HepG2 (cell line): ENCODE results near the gene CCN2. TPM values are rescaled to one million over a fixed set of nuclear protein-coding genes. Genes with fewer than 3 reads are reported as not detected.

ENCODE experiments used
- DRAP1 ChIP-seq: IDR thresholded peaks from 2 replicates; pipeline ENCODE4 v1.6.1; 2016; ENCODE audit warnings: missing genetic modification reagents, missing compliant biosample characterization
- GATAD2A ChIP-seq: IDR thresholded peaks from 2 replicates; pipeline ENCODE4 v1.6.1; 2016
- GFI1 ChIP-seq: sonication (generic); formaldehyde crosslinking; IDR thresholded peaks from 2 replicates; pipeline ENCODE4 v1.5.0; 2020; ENCODE audit warnings: missing genetic modification reagents, mild to moderate bottlenecking, borderline replicate concordance
- GMEB1 ChIP-seq: sonication (generic); formaldehyde crosslinking; IDR thresholded peaks from 2 replicates; pipeline ENCODE4 v1.5.1; 2020; ENCODE audit warnings: missing genetic modification reagents, mild to moderate bottlenecking, borderline replicate concordance
- HDAC6 ChIP-seq: fragments of 200-600 bp; sonication (generic); IDR thresholded peaks from 2 replicates; pipeline ENCODE4 v1.7.0; 2017; ENCODE audit warnings: mild to moderate bottlenecking, antibody characterized with exemption, low read length, low read depth
- HHEX ChIP-seq: IDR thresholded peaks from 2 replicates; pipeline ENCODE4 v1.6.1; 2016; ENCODE audit warnings: control low read depth
- HNRNPH1 ChIP-seq: fragments of 200-400 bp; formaldehyde crosslinking; optimal IDR thresholded peaks from 2 replicates; pipeline ENCODE3; 2017; ENCODE audit warnings: mild to moderate bottlenecking, low read depth, low read length
- HOMEZ ChIP-seq: IDR thresholded peaks from 2 replicates; pipeline ENCODE4 v1.6.1; 2016; ENCODE audit warnings: low read depth
- HOXA3 ChIP-seq: sonication (generic); formaldehyde crosslinking; IDR thresholded peaks from 2 replicates; pipeline ENCODE4 v1.5.0; 2020; ENCODE audit warnings: missing genetic modification reagents
- KAT8 ChIP-seq: IDR thresholded peaks from 2 replicates; pipeline ENCODE4 v1.6.1; 2016; ENCODE audit warnings: missing genetic modification reagents, missing compliant biosample characterization
- LBX2 ChIP-seq: sonication (generic); formaldehyde crosslinking; IDR thresholded peaks from 2 replicates; pipeline ENCODE4 v1.5.0; 2020; ENCODE audit warnings: missing genetic modification reagents, mild to moderate bottlenecking, borderline replicate concordance
- MIXL1 ChIP-seq: IDR thresholded peaks from 2 replicates; pipeline ENCODE4 v1.6.1; 2016
- NFATC3 ChIP-seq: sonication (generic); formaldehyde crosslinking; IDR thresholded peaks from 2 replicates; pipeline ENCODE4 v1.5.1; 2020; ENCODE audit warnings: mild to moderate bottlenecking, missing genetic modification reagents
- RAD21 ChIP-seq: fragments of 450-650 bp; formaldehyde crosslinking; IDR thresholded peaks from 2 replicates; pipeline ENCODE4 v1.5.0; 2020; ENCODE audit warnings: mild to moderate bottlenecking
- REPIN1 ChIP-seq: sonication (generic); formaldehyde crosslinking; IDR thresholded peaks from 2 replicates; pipeline ENCODE4 v1.8.0; 2022; ENCODE audit warnings: missing genetic modification reagents, low read depth, mild to moderate bottlenecking, borderline replicate concordance
- SALL1 ChIP-seq: sonication (generic); formaldehyde crosslinking; IDR thresholded peaks from 2 replicates; pipeline ENCODE4 v1.8.0; 2022; ENCODE audit warnings: mild to moderate bottlenecking, missing genetic modification reagents
- SOX6 ChIP-seq, 2 experiments: fragments of 450-650 bp in 1 of 2; sonication (generic) in 1 of 2; formaldehyde crosslinking in 1 of 2; IDR thresholded peaks; 2 replicates each; pipeline versions ENCODE4 v1.4.0 to v1.6.1; 2017 to 2020; ENCODE audit warnings: antibody characterized with exemption in 1 of 2, mild to moderate bottlenecking in 1 of 2, missing genetic modification reagents in 1 of 2
- SP4 ChIP-seq: sonication (generic); formaldehyde crosslinking; IDR thresholded peaks from 2 replicates; pipeline ENCODE4 v1.8.1; 2023; ENCODE audit warnings: mild to moderate bottlenecking, missing genetic modification reagents
- TEF ChIP-seq: sonication (generic); formaldehyde crosslinking; IDR thresholded peaks from 2 replicates; pipeline ENCODE4 v1.5.0; 2020; ENCODE audit warnings: missing genetic modification reagents
- ZFP36L2 ChIP-seq: sonication (generic); formaldehyde crosslinking; IDR thresholded peaks from 2 replicates; pipeline ENCODE4 v1.4.0; 2020; ENCODE audit warnings: missing genetic modification reagents
- ZNF136 ChIP-seq: sonication (generic); formaldehyde crosslinking; IDR thresholded peaks from 2 replicates; pipeline ENCODE4 v1.8.1; 2022; ENCODE audit warnings: low read depth, mild to moderate bottlenecking, moderate library complexity, missing genetic modification reagents
- ZNF704 ChIP-seq: sonication (generic); formaldehyde crosslinking; IDR thresholded peaks from 2 replicates; pipeline ENCODE4 v1.8.1; 2023; ENCODE audit warnings: mild to moderate bottlenecking, inconsistent platforms, moderate library complexity, missing genetic modification reagents, borderline replicate concordance
- ZNF749 ChIP-seq: sonication (generic); formaldehyde crosslinking; IDR thresholded peaks from 2 replicates; pipeline ENCODE4 v1.8.0; 2022; ENCODE audit warnings: mild to moderate bottlenecking, missing genetic modification reagents, moderate library complexity, borderline replicate concordance
- ZNF878 ChIP-seq: sonication (generic); formaldehyde crosslinking; IDR thresholded peaks from 2 replicates; pipeline ENCODE4 v1.8.1; 2023; ENCODE audit warnings: mild to moderate bottlenecking, missing genetic modification reagents, moderate library complexity
- ZSCAN22 ChIP-seq: sonication (generic); formaldehyde crosslinking; IDR thresholded peaks from 2 replicates; pipeline ENCODE4 v1.4.0; 2020; ENCODE audit warnings: mild to moderate bottlenecking, missing genetic modification reagents
- polyA plus RNA-seq, 8 experiments: library from polyadenylated mRNA; depleted of rRNA in 3 of 8; stranded (reverse) in 7 of 8; unstranded in 1 of 8; fragments of >200 nt; fragmentation: Illumina TruSeq in 4 of 8; extraction: Trizol in 4 of 8; gene quantifications; 2 replicates each; pipeline versions ENCODE4 v1.2.1 to v1.2.3, GENCODE V29; 2011 to 2016; ENCODE audit warnings: low read depth in 4 of 8, missing spikeins in 1 of 8, mixed read lengths in 1 of 8; ENCODE audit not compliant: insufficient read depth in 1 of 8
- total RNA-seq, 5 experiments: library from RNA; depleted of rRNA; stranded (reverse); fragments of >200 nt; fragmentation: Illumina TruSeq; extraction: Trizol; gene quantifications; 2 replicates each; pipeline ENCODE4 v1.2.3, GENCODE V29; 2016; ENCODE audit warnings: low read depth in 1 of 5

Gene CCN2
- total and polyA plus RNA-seq, 2 of the 13 experiments (the other 11 are each of a cell fraction or from before 2014, with no cell fraction given) = 34.7 to 316 TPM

- TF ChIP-seq TEF (CRISPR knock-in tag) (no peak), ZNF136 (0 out of 2 replicates have a peak, but pooled peaks have one; percentile 60), HHEX (CRISPR knock-in tag) (no peak), ZSCAN22 (CRISPR knock-in tag) (no peak), MIXL1 (0 out of 2 replicates have a peak, but pooled peaks have one; percentile 46), LBX2 (no peak), REPIN1 (CRISPR knock-in tag) (no peak), RAD21 (CRISPR knock-in tag) (peak; percentile 77), GFI1 (no peak), SALL1 (CRISPR knock-in tag) (peak; percentile 24; the same call in 1 of the 2 replicates), ZNF749 (CRISPR knock-in tag) (no peak), HNRNPH1 (no peak), GATAD2A (CRISPR knock-in tag) (peak; percentile 58), ZFP36L2 (CRISPR knock-in tag) (no peak), HDAC6 (no peak), SP4 (no peak), HOMEZ (CRISPR knock-in tag) (0 out of 2 replicates have a peak, but pooled peaks have one; percentile 34), KAT8 (CRISPR knock-in tag) (no peak), SOX6 (IDR thresholded peaks at IDR 0.05) (no peak), SOX6 (CRISPR knock-in tag; IDR thresholded peaks at IDR 0.05) (no peak), ZNF704 (no peak), DRAP1 (CRISPR knock-in tag) (0 out of 2 replicates have a peak, but pooled peaks have one; percentile 24), GMEB1 (CRISPR knock-in tag) (0 out of 2 replicates have a peak, but pooled peaks have one; percentile 44), ZNF878 (CRISPR knock-in tag) (no peak), HOXA3 (CRISPR knock-in tag) (no peak), NFATC3 (CRISPR knock-in tag) (0 out of 2 replicates have a peak, but pooled peaks have one; percentile 64)
Measured at GRCh38 chr6:131914967-131915751, 36.0 kb downstream of the CCN2 start (continued).
